Measurements from ENCODE around the gene VPS35. TPM values are rescaled to one million over a fixed set of nuclear protein-coding genes. Genes with fewer than 3 reads are reported as not detected.

The VPS35 gene
- total and polyA plus RNA-seq, 2 experiments from 2014 or later = 127 to 221 TPM

- 93% methylated on average over 5 of the region's 5 CpGs for WGBS (ENCODE audit: low lambda C conversion rate, missing lambda C conversion rate)
- no peaks in the 10 kb centered on the region for H3K4me1 ChIP-seq (ENCODE audit: insufficient read depth)
- H3K27me3 ChIP-seq = no peaks in the 10 kb centered on the region
- no peak overlapping the region for H2AFZ ChIP-seq
- H3K36me3 ChIP-seq (replicated peaks; ENCODE audit: insufficient read depth, low read depth) = no peaks in the 10 kb centered on the region
- TF ChIP-seq EZH2phosphoT487 (IDR thresholded peaks at IDR 0.05; ENCODE audit: low read depth, severe bottlenecking, unreplicated experiment) (no peak), EZH2 (IDR thresholded peaks at IDR 0.05; ENCODE audit: borderline replicate concordance) (no peak), CTCF (IDR thresholded peaks at IDR 0.05; ENCODE audit: poor library complexity) (no peak)
- no peaks in the 10 kb centered on the region for H4K20me1 ChIP-seq (ENCODE audit: insufficient read depth, poor library complexity, severe bottlenecking)
- peaks cover 18% of the 10 kb centered on the region for H3K79me2 ChIP-seq
- H3K4me2 ChIP-seq = no peak overlapping the region
- no peak for DNase-seq (ENCODE audit: low spot score)
- no peaks in the 10 kb centered on the region for H3K9me2 ChIP-seq (replicated peaks; ENCODE audit: insufficient read depth)
- H3K4me3 ChIP-seq = no peak overlapping the region
- no peak overlapping the region for H3K27ac ChIP-seq
- H3K9me3 ChIP-seq (ENCODE audit: low read depth) = no peaks in the 10 kb centered on the region
Measured at GRCh38 chr16:46695937-46696336, 7.0 kb upstream of the VPS35 start.

- Histone ChIP-seq H3K9me3 (ENCODE audit: low read depth) (no peaks in the 10 kb centered on the region), H3K36me3 (replicated peaks; ENCODE audit: insufficient read depth, low read depth) (no peaks in the 10 kb centered on the region), H3K4me3 (no peak overlapping the region), H3K4me1 (ENCODE audit: insufficient read depth) (no peaks in the 10 kb centered on the region), H3K4me2 (no peak overlapping the region), H3K9me2 (replicated peaks; ENCODE audit: insufficient read depth) (no peaks in the 10 kb centered on the region), H3K79me2 (peaks cover 18% of the 10 kb centered on the region), H3K27ac (no peak overlapping the region), H2AFZ (no peak overlapping the region), H3K27me3 (no peaks in the 10 kb centered on the region), H4K20me1 (ENCODE audit: insufficient read depth, poor library complexity, severe bottlenecking) (no peaks in the 10 kb centered on the region)
- no peak for TF ChIP-seq EZH2phosphoT487 (IDR thresholded peaks at IDR 0.05; ENCODE audit: low read depth, severe bottlenecking, unreplicated experiment)
- DNase-seq (ENCODE audit: low spot score) = no peak
- 83% methylated on average over 2 of the region's 2 CpGs for WGBS (ENCODE audit: low lambda C conversion rate, missing lambda C conversion rate)
Measured at GRCh38 chr16:46693598-46693997, 4.6 kb upstream of the VPS35 start.

- 49% methylated on average over 3 of the region's 4 CpGs for WGBS (ENCODE audit: low lambda C conversion rate, missing lambda C conversion rate)
- H3K27ac ChIP-seq = peak overlapping the region; percentile 93
- no peak overlapping the region for H2AFZ ChIP-seq
- H3K9me3 ChIP-seq (ENCODE audit: low read depth) = no peaks in the 10 kb centered on the region
- H3K4me1 ChIP-seq (ENCODE audit: insufficient read depth) = peaks cover 5% of the 10 kb centered on the region
- H3K4me3 ChIP-seq = no peak overlapping the region
- peaks cover 14% of the 10 kb centered on the region for H4K20me1 ChIP-seq (ENCODE audit: insufficient read depth, poor library complexity, severe bottlenecking)
- H3K36me3 ChIP-seq (replicated peaks; ENCODE audit: insufficient read depth, low read depth) = no peaks in the 10 kb centered on the region
- peak overlapping the region; percentile 90 for H3K4me2 ChIP-seq
- no peak for TF ChIP-seq EZH2phosphoT487 (IDR thresholded peaks at IDR 0.05; ENCODE audit: low read depth, severe bottlenecking, unreplicated experiment)
- no peak for TF ChIP-seq CTCF (IDR thresholded peaks at IDR 0.05; ENCODE audit: poor library complexity)
- no peak for TF ChIP-seq EZH2 (IDR thresholded peaks at IDR 0.05; ENCODE audit: borderline replicate concordance)
- H3K27me3 ChIP-seq = no peaks in the 10 kb centered on the region
- H3K9me2 ChIP-seq (replicated peaks; ENCODE audit: insufficient read depth) = no peaks in the 10 kb centered on the region
- H3K79me2 ChIP-seq = peaks cover 34% of the 10 kb centered on the region
- peak; percentile 14 for DNase-seq (ENCODE audit: low spot score)
Measured at GRCh38 chr16:46691726-46692125, 2.7 kb upstream of the VPS35 start.

GRCh38 chr16:46690281-46691178 is 1.6 kb upstream of the VPS35 start:
- peaks cover 23% of the 10 kb centered on the region for H4K20me1 ChIP-seq (ENCODE audit: insufficient read depth, poor library complexity, severe bottlenecking)
- H3K9me2 ChIP-seq (replicated peaks; ENCODE audit: insufficient read depth) = no peaks in the 10 kb centered on the region
- no peaks in the 10 kb centered on the region for H3K27me3 ChIP-seq
- 6% methylated on average over 21 of the region's 21 CpGs for WGBS (ENCODE audit: low lambda C conversion rate, missing lambda C conversion rate)
- H3K9me3 ChIP-seq (ENCODE audit: low read depth) = no peaks in the 10 kb centered on the region
- DNase-seq (ENCODE audit: low spot score) = peak; percentile 74
- peaks cover 46% of the 10 kb centered on the region for H3K79me2 ChIP-seq
- no peaks in the 10 kb centered on the region for H3K36me3 ChIP-seq (replicated peaks; ENCODE audit: insufficient read depth, low read depth)
- H2AFZ ChIP-seq = peak overlapping the region; percentile 54
- H3K4me3 ChIP-seq = peak overlapping the region; percentile 43
- H3K27ac ChIP-seq = peak overlapping the region; percentile 93
- H3K4me2 ChIP-seq = peak overlapping the region; percentile 90
- peaks cover 14% of the 10 kb centered on the region for H3K4me1 ChIP-seq (ENCODE audit: insufficient read depth)
- no peak for TF ChIP-seq EZH2phosphoT487 (IDR thresholded peaks at IDR 0.05; ENCODE audit: low read depth, severe bottlenecking, unreplicated experiment)
- TF ChIP-seq CTCF (IDR thresholded peaks at IDR 0.05; ENCODE audit: poor library complexity) = no peak
- TF ChIP-seq EZH2 (IDR thresholded peaks at IDR 0.05; ENCODE audit: borderline replicate concordance) = no peak
